Mesodermal cell (in vitro differentiated cells): ENCODE data around the gene AEBP1.

Experiments
- H3K27ac ChIP-seq: 2 replicates; pipeline ENCODE4 v1.7.0; 2013; ENCODE audit warnings: mild to moderate bottlenecking, low read depth, low read length, moderate library complexity; ENCODE audit not compliant: severe bottlenecking
- H3K36me3 ChIP-seq: 2 replicates; pipeline ENCODE4 v1.7.1; 2013; ENCODE audit warnings: mild to moderate bottlenecking, low read length, moderate library complexity; ENCODE audit not compliant: control insufficient read depth, insufficient read depth
- H3K4me1 ChIP-seq: one replicate; pipeline ENCODE4 v1.7.1; 2013; ENCODE audit warnings: mild to moderate bottlenecking, low read length; ENCODE audit not compliant: insufficient read depth, control insufficient read depth, poor library complexity, severe bottlenecking
- H3K4me3 ChIP-seq: 2 replicates; pipeline ENCODE4 v1.7.0; 2013; ENCODE audit warnings: low read length, control low read depth, mild to moderate bottlenecking; ENCODE audit not compliant: insufficient read depth, poor library complexity, severe bottlenecking; ENCODE audit errors: extremely low read depth
- H3K9me3 ChIP-seq: 2 replicates; pipeline ENCODE4 v1.7.1; 2013; ENCODE audit warnings: mild to moderate bottlenecking, low read length, moderate library complexity; ENCODE audit not compliant: control insufficient read depth
- WGBS, 2 experiments: methylation state at CpG; one replicate each; pipeline ENCODE4 v1.1.5; 2013; ENCODE audit warnings: missing lambda C conversion rate in 2 of 2; ENCODE audit not compliant: insufficient coverage in 2 of 2; 5-methylcytosine and 5-hydroxymethylcytosine counted together

The AEBP1 gene

GRCh38 chr7:44107116-44107960 lies 3.2 kb downstream of the AEBP1 start:
- Histone ChIP-seq H3K27ac (no peak overlapping the region), H3K9me3 (no peaks in the 10 kb centered on the region), H3K4me1 (peaks cover 5% of the 10 kb centered on the region), H3K36me3 (peaks cover 65% of the 10 kb centered on the region), H3K4me3 (no peak overlapping the region)
- WGBS, 2 experiments = 97 to 98% methylated on average over 17 to 18 of the region's 18 CpGs

- Histone ChIP-seq H3K4me1 (peaks cover 5% of the 10 kb centered on the region), H3K4me3 (no peak overlapping the region), H3K36me3 (peaks cover 73% of the 10 kb centered on the region), H3K27ac (no peak overlapping the region), H3K9me3 (no peaks in the 10 kb centered on the region)
- WGBS, 2 experiments = 92 to 96% methylated on average over 14 to 15 of the region's 21 CpGs
Observed at GRCh38 chr7:44107961-44108767, 4.0 kb downstream of the AEBP1 start.

- H3K4me1 ChIP-seq = peaks cover 5% of the 10 kb centered on the region
- no peak overlapping the region for H3K4me3 ChIP-seq
- peaks cover 80% of the 10 kb centered on the region for H3K36me3 ChIP-seq
- no peaks in the 10 kb centered on the region for H3K9me3 ChIP-seq
- H3K27ac ChIP-seq = no peak overlapping the region
- WGBS, 2 experiments = 91% methylated on average over 9 to 11 of the region's 21 CpGs
Observed at GRCh38 chr7:44108768-44109750, 4.9 kb downstream of the AEBP1 start.

GRCh38 chr7:44109991-44110390 lies 5.8 kb downstream of the AEBP1 start:
- Histone ChIP-seq H3K4me1 (peaks cover 5% of the 10 kb centered on the region), H3K36me3 (peaks cover 89% of the 10 kb centered on the region), H3K9me3 (no peaks in the 10 kb centered on the region), H3K4me3 (no peak overlapping the region), H3K27ac (no peak overlapping the region)
- 95 to 96% methylated on average over 18 of the region's 18 CpGs for WGBS, 2 experiments

GRCh38 chr7:44110719-44111635 lies 6.8 kb downstream of the AEBP1 start:
- Histone ChIP-seq H3K36me3 (peaks cover 94% of the 10 kb centered on the region), H3K27ac (no peak overlapping the region), H3K4me1 (no peaks in the 10 kb centered on the region), H3K9me3 (no peaks in the 10 kb centered on the region), H3K4me3 (no peak overlapping the region)
- WGBS, 2 experiments = 90 to 94% methylated on average over 22 to 24 of the region's 27 CpGs

- Histone ChIP-seq H3K36me3 (peaks cover 93% of the 10 kb centered on the region), H3K4me1 (no peaks in the 10 kb centered on the region), H3K9me3 (no peaks in the 10 kb centered on the region), H3K27ac (no peak overlapping the region), H3K4me3 (no peak overlapping the region)
- WGBS, 2 experiments = 92 to 95% methylated on average over 14 to 16 of the region's 16 CpGs
Observed at GRCh38 chr7:44111761-44112160, 7.6 kb downstream of the AEBP1 start.

GRCh38 chr7:44112231-44112996 lies 8.3 kb downstream of the AEBP1 start:
- no peak overlapping the region for H3K4me3 ChIP-seq
- H3K4me1 ChIP-seq = no peaks in the 10 kb centered on the region
- H3K36me3 ChIP-seq = peaks cover 93% of the 10 kb centered on the region
- H3K27ac ChIP-seq = no peak overlapping the region
- 88 to 92% methylated on average over 31 to 40 of the region's 41 CpGs for WGBS, 2 experiments
- no peaks in the 10 kb centered on the region for H3K9me3 ChIP-seq

- Histone ChIP-seq H3K9me3 (no peaks in the 10 kb centered on the region), H3K4me3 (no peak overlapping the region), H3K27ac (no peak overlapping the region), H3K4me1 (no peaks in the 10 kb centered on the region), H3K36me3 (peaks cover 93% of the 10 kb centered on the region)
- 94 to 96% methylated on average over 19 to 26 of the region's 34 CpGs for WGBS, 2 experiments
Observed at GRCh38 chr7:44112997-44113763, 9.0 kb downstream of the AEBP1 start.
